Liver (tissue), 9 donors: ENCODE measurements around the gene PLAU. TPM values are rescaled to one million over a fixed set of nuclear protein-coding genes. Genes with fewer than 3 reads are reported as not detected.

Experiments used
- DNase-seq: peaks from one replicate; pipeline ENCODE4 v3.0.0-alpha.2; 2017; ENCODE audit warnings: low spot score
- H3K27ac ChIP-seq, 2 donors: one replicate each; pipeline ENCODE4 v1.7.0; 2013; ENCODE audit warnings: inconsistent platforms in 2 of 2, low read length in 2 of 2, control low read depth in 1 of 2, low read depth in 1 of 2, mild to moderate bottlenecking in 1 of 2
- H3K27me3 ChIP-seq, 4 donors: one replicate each; pipeline versions ENCODE4 v1.6.1 to v1.7.0; 2013; ENCODE audit warnings: low read length in 3 of 4, inconsistent platforms in 1 of 4, mild to moderate bottlenecking in 1 of 4, moderate library complexity in 1 of 4; ENCODE audit not compliant: control insufficient read depth in 4 of 4, insufficient read depth in 4 of 4
- H3K36me3 ChIP-seq, 4 donors: one replicate each; pipeline versions ENCODE4 v1.6.1 to v1.7.0; 2013; ENCODE audit warnings: low read length in 3 of 4, mild to moderate bottlenecking in 3 of 4, low read depth in 1 of 4, moderate library complexity in 1 of 4; ENCODE audit not compliant: control insufficient read depth in 4 of 4, insufficient read depth in 3 of 4
- H3K4me1 ChIP-seq, 4 donors: one replicate each; pipeline versions ENCODE4 v1.6.1 to v1.7.0; 2013; ENCODE audit warnings: low read length in 3 of 4, mild to moderate bottlenecking in 3 of 4, moderate library complexity in 1 of 4; ENCODE audit not compliant: control insufficient read depth in 4 of 4, insufficient read depth in 4 of 4
- H3K4me3 ChIP-seq, 3 donors: one replicate each; pipeline versions ENCODE4 v1.6.1 to v1.7.0; 2013; ENCODE audit warnings: low read length in 3 of 3, control low read depth in 1 of 3, low read depth in 1 of 3, mild to moderate bottlenecking in 1 of 3
- H3K9ac ChIP-seq, 2 donors: one replicate each; pipeline ENCODE4 v1.7.0; 2013; ENCODE audit warnings: low read length in 2 of 2, mild to moderate bottlenecking in 2 of 2, moderate library complexity in 2 of 2, control low read depth in 1 of 2, low read depth in 1 of 2
- H3K9me3 ChIP-seq, 4 donors: one replicate each; pipeline versions ENCODE4 v1.6.1 to v1.7.0; 2013; ENCODE audit warnings: low read length in 3 of 4; ENCODE audit not compliant: control insufficient read depth in 4 of 4
- ATF3 ChIP-seq: IDR thresholded peaks from 2 replicates; pipeline ENCODE4 v1.6.1; 2016; ENCODE audit warnings: antibody characterized with exemption
- CTCF ChIP-seq: fragments of 150-350 bp; IDR thresholded peaks from 2 replicates; pipeline ENCODE4 v1.5.1; 2017; ENCODE audit warnings: improper control_type of control experiment, low read depth, low read length; ENCODE audit not compliant: missing input control
- EGR1 ChIP-seq, 2 donors: IDR thresholded peaks; 2 replicates each; pipeline ENCODE4 v1.6.1; 2016 to 2018; ENCODE audit warnings: antibody characterized with exemption in 2 of 2, low read depth in 2 of 2
- FOXA1 ChIP-seq: IDR thresholded peaks from 2 replicates; pipeline ENCODE4 v1.6.1; 2016; ENCODE audit warnings: antibody characterized with exemption
- HNF4A ChIP-seq, 2 donors: conservative IDR thresholded peaks; 2 replicates each; pipeline ENCODE4 v1.6.1; 2016; ENCODE audit warnings: antibody characterized with exemption in 2 of 2, mild to moderate bottlenecking in 2 of 2
- HNF4G ChIP-seq: IDR thresholded peaks from 2 replicates; pipeline ENCODE4 v1.6.1; 2016; ENCODE audit warnings: antibody characterized with exemption
- JUND ChIP-seq, 2 donors: IDR thresholded peaks; 2 replicates each; pipeline ENCODE4 v1.6.1; 2016; ENCODE audit warnings: antibody characterized with exemption in 2 of 2
- NR2F2 ChIP-seq: IDR thresholded peaks from 2 replicates; pipeline ENCODE4 v1.6.1; 2016; ENCODE audit warnings: antibody characterized with exemption
- RXRA ChIP-seq, 2 donors: IDR thresholded peaks; 2 replicates each; pipeline ENCODE4 v1.6.1; 2017 to 2018; ENCODE audit warnings: antibody characterized with exemption in 2 of 2, mild to moderate bottlenecking in 1 of 2
- SP1 ChIP-seq: IDR thresholded peaks from 2 replicates; pipeline ENCODE4 v1.6.1; 2018; ENCODE audit warnings: antibody characterized with exemption, mild to moderate bottlenecking
- TAF1 ChIP-seq: conservative IDR thresholded peaks from 2 replicates; pipeline ENCODE4 v1.6.1; 2016; ENCODE audit warnings: antibody characterized with exemption, mild to moderate bottlenecking
- YY1 ChIP-seq: IDR thresholded peaks from 2 replicates; pipeline ENCODE4 v1.6.1; 2016; ENCODE audit warnings: antibody characterized with exemption, mild to moderate bottlenecking
- WGBS: extraction: QIAGEN DNeasy Blood & Tissue Kit; methylation state at CpG from one replicate; pipeline ENCODE4 v1.1.7; 2013; 5-methylcytosine and 5-hydroxymethylcytosine counted together
- polyA plus RNA-seq, 2 donors: library from polyadenylated mRNA; stranded (reverse) in 1 of 2; unstranded in 1 of 2; fragments of 200-250 nt in 1 of 2; fragments of >200 nt in 1 of 2; fragmentation: Nextera tagmentation in 1 of 2; extraction: Ambion mirVana in 1 of 2; gene quantifications; one replicate each; pipeline versions ENCODE4 v1.2.1 to v1.2.3, GENCODE V29; 2013 to 2015
- total RNA-seq, 2 donors: library from RNA; depleted of rRNA; stranded (reverse); fragments of >200 nt; gene quantifications; one replicate each; pipeline ENCODE4 v1.2.3, GENCODE V29; 2014
- TF ChIP-seq, protein P1 (sequence below): IDR thresholded peaks from 2 replicates; pipeline ENCODE4 v1.6.1; 2016; ENCODE audit warnings: antibody characterized with exemption
- TF ChIP-seq, protein P2 (sequence below): IDR thresholded peaks from 2 replicates; pipeline ENCODE4 v1.6.1; 2016; ENCODE audit warnings: antibody characterized with exemption
- TF ChIP-seq, protein P3 (sequence below): IDR thresholded peaks from 2 replicates; pipeline ENCODE4 v1.6.1; 2016; ENCODE audit warnings: antibody characterized with exemption, mild to moderate bottlenecking
- donor health status: healthy.
- donor health status: healthy.
- donor health status: healthy.
- donor health status: healthy.
- donor health status: healthy.

The PLAU gene
- total and polyA plus RNA-seq, 4 donors = 0.40 to 1.0 (median 0.79) TPM

GRCh38 chr10:73901261-73901660, 9.7 kb upstream of the PLAU start:
- Histone ChIP-seq H3K9ac (peak overlapping the region in 1 of 2 donors; percentile 24), H3K27ac (no peak overlapping the region), H3K4me1 (peaks cover 2 to 17% (median 11%) of the 10 kb centered on the region in 4 donors), H3K27me3 (no peaks in the 10 kb centered on the region), H3K4me3 (no peak overlapping the region), H3K36me3 (no peaks in the 10 kb centered on the region), H3K9me3 (no peaks in the 10 kb centered on the region)
- DNase-seq = no peak
- TF ChIP-seq HNF4A (conservative IDR thresholded peaks at IDR 0.05) (peak in 1 of 2 donors; percentile 6), NR2F2 (no peak)
- WGBS = 30% methylated on average over 6 of the region's 6 CpGs

- no peak for TF ChIP-seq ATF3
- peak; percentile 68 to 70 for TF ChIP-seq HNF4A (conservative IDR thresholded peaks at IDR 0.05)
- Histone ChIP-seq H3K4me1 (peaks cover 2 to 23% (median 11%) of the 10 kb centered on the region in 4 donors), H3K9ac (no peak overlapping the region), H3K4me3 (no peak overlapping the region), H3K27me3 (no peaks in the 10 kb centered on the region), H3K9me3 (no peaks in the 10 kb centered on the region), H3K36me3 (no peaks in the 10 kb centered on the region), H3K27ac (no peak overlapping the region)
- no peak for DNase-seq
- 80% methylated on average over 2 of the region's 2 CpGs for WGBS
Observed at GRCh38 chr10:73902351-73902750, 8.6 kb upstream of the PLAU start.

DNA sequence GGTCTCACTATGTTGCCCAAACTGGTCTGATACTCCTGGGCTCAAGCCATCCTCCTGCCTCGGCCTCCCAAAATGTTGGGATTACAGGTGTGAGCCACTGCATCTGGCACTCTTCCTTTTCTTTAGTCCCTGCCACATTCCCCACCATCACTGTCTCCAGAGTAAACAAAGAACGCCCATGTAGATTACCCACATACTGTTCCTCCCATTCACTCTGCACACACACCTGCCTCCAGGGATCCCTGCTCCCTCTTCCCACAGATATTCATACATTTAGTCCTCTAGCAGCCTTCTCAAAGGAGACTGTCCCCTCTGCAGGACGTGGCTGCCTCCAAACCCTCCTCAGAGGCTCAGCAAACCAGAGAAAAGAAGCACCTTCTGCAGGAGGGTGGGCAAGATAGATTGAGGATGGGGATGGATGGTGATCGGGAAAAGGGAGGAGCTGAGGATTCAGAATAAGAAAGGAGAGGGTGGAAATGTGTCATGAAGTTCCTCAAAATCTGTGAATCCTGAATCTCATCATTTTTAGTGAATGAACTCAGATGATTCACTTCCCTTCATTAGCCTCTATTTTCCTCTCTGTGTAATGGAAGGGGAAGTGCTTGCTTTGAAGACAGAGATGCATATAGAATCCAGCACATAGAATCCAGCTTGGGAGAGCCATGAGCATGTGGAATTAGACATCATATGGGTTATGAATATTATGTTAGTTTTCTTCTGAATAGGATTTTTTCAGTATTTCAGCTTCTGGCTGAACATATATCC, 5.5 kb upstream of the PLAU start:
- TF ChIP-seq TAF1 (no peak), FOXA1 (no peak), ATF3 (no peak), HNF4A (conservative IDR thresholded peaks at IDR 0.05) (no peak), JUND (IDR thresholded peaks at IDR 0.05) (no peak), CTCF (no peak), HNF4G (no peak), RXRA (IDR thresholded peaks at IDR 0.05) (no peak), SP1 (no peak), YY1 (no peak), EGR1 (IDR thresholded peaks at IDR 0.05; ENCODE audit: low read depth in 2 of 2) (no peak)
- TF ChIP-seq, protein P1, sequence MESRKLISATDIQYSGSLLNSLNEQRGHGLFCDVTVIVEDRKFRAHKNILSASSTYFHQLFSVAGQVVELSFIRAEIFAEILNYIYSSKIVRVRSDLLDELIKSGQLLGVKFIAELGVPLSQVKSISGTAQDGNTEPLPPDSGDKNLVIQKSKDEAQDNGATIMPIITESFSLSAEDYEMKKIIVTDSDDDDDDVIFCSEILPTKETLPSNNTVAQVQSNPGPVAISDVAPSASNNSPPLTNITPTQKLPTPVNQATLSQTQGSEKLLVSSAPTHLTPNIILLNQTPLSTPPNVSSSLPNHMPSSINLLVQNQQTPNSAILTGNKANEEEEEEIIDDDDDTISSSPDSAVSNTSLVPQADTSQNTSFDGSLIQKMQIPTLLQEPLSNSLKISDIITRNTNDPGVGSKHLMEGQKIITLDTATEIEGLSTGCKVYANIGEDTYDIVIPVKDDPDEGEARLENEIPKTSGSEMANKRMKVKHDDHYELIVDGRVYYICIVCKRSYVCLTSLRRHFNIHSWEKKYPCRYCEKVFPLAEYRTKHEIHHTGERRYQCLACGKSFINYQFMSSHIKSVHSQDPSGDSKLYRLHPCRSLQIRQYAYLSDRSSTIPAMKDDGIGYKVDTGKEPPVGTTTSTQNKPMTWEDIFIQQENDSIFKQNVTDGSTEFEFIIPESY = no peak
- TF ChIP-seq, protein P2, sequence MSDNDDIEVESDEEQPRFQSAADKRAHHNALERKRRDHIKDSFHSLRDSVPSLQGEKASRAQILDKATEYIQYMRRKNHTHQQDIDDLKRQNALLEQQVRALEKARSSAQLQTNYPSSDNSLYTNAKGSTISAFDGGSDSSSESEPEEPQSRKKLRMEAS = no peak
- TF ChIP-seq, protein P3, sequence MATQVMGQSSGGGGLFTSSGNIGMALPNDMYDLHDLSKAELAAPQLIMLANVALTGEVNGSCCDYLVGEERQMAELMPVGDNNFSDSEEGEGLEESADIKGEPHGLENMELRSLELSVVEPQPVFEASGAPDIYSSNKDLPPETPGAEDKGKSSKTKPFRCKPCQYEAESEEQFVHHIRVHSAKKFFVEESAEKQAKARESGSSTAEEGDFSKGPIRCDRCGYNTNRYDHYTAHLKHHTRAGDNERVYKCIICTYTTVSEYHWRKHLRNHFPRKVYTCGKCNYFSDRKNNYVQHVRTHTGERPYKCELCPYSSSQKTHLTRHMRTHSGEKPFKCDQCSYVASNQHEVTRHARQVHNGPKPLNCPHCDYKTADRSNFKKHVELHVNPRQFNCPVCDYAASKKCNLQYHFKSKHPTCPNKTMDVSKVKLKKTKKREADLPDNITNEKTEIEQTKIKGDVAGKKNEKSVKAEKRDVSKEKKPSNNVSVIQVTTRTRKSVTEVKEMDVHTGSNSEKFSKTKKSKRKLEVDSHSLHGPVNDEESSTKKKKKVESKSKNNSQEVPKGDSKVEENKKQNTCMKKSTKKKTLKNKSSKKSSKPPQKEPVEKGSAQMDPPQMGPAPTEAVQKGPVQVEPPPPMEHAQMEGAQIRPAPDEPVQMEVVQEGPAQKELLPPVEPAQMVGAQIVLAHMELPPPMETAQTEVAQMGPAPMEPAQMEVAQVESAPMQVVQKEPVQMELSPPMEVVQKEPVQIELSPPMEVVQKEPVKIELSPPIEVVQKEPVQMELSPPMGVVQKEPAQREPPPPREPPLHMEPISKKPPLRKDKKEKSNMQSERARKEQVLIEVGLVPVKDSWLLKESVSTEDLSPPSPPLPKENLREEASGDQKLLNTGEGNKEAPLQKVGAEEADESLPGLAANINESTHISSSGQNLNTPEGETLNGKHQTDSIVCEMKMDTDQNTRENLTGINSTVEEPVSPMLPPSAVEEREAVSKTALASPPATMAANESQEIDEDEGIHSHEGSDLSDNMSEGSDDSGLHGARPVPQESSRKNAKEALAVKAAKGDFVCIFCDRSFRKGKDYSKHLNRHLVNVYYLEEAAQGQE = no peak
- WGBS = 75% methylated on average over 4 of the region's 4 CpGs
- Histone ChIP-seq H3K4me3 (no peak overlapping the region), H3K4me1 (peaks cover 2 to 26% (median 14%) of the 10 kb centered on the region in 4 donors), H3K27ac (peak overlapping the region in 1 of 2 donors; percentile 36), H3K27me3 (no peaks in the 10 kb centered on the region), H3K36me3 (no peaks in the 10 kb centered on the region), H3K9ac (no peak overlapping the region), H3K9me3 (no peaks in the 10 kb centered on the region)
- DNase-seq = no peak
